ENCODE results near the gene RAB40C.
A peak's percentile ranks its signal among the peaks of the same experiment; 100 is the strongest.

The RAB40C gene

DNA sequence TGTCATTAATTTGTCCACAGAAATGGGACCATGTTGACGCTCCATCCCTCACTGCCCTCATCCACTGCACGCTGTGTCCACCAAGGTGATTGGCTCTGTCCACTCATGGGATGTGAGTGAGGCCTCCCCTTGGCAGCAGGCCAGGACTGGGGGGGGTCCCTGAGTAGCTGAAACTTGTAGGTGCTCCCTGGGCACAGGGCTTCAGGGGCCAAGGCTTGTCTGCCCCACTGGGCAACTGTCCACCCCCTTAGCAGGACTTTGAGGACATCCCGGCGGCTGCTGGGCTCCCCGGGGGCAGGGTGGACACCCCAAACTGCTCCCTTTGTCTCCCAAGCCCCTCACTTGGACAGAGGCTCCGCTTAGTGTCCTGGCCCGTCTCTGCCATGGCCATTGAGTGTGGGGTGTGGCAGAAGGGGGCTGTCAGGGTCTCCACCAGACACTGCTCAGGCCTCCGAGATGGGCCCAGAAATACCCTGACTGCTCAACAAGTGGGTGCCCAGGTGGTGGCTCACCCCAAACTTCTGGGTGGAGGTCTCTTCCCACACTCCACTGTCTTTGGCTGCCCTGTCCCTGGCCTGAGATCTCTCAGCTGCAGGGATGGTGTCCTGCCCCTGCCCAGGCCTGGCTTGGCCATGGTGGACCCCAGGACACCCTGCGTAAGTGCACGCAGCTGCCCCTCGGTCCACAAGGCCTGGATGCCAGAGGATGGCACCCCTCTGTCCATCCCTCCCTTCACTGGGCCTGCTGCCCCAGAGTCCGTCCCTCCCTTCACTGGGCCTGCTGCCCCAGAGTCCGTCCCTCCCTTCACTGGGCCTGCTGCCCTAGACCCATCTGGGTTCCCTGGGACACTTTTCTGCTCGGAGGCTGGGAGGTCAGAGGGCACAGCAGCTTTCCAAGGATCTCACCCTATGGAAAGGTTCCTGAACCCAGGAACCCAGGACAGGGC is 2.9 kb upstream of the RAB40C start:
- H3K9me3 Mint-ChIP-seq, result no peaks in the 10 kb centered on the region
- H3K27me3 Mint-ChIP-seq, result peaks cover 2% of the 10 kb centered on the region
- peak overlapping the region; percentile 43 for H3K4me3 Mint-ChIP-seq
- DNase-seq (ENCODE audit: low spot score in 2 of 2), result no peak
- no peak overlapping the region for H3K27ac Mint-ChIP-seq
- no peaks in the 10 kb centered on the region for H3K36me3 Mint-ChIP-seq
- ATAC-seq (ENCODE audit: low read depth), result no peak
- H3K4me1 Mint-ChIP-seq, result peaks cover 14% of the 10 kb centered on the region

DNA sequence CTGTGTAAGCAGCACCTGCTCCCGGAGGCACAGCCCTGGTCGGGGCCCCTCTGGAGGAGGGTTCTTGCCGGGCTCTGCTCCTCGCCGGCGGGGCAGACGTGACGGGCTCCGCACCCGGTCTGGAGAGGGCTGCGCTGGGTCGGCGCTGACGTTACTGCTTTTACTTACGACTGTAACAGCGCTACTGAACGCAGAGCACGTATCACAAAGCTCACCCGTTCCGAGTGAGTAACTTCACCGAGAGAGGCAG is 1.3 kb upstream of the RAB40C start:
- peaks cover 2% of the 10 kb centered on the region for H3K27me3 Mint-ChIP-seq
- peak overlapping the region; percentile 98 for H3K27ac Mint-ChIP-seq
- H3K36me3 Mint-ChIP-seq, result peaks cover 1% of the 10 kb centered on the region
- ATAC-seq (ENCODE audit: low read depth), result peak; percentile 42
- DNase-seq (ENCODE audit: low spot score in 2 of 2), result no peak
- peak overlapping the region; percentile 99 for H3K4me3 Mint-ChIP-seq
- H3K4me1 Mint-ChIP-seq, result peaks cover 27% of the 10 kb centered on the region
- H3K9me3 Mint-ChIP-seq, result no peaks in the 10 kb centered on the region

DNA sequence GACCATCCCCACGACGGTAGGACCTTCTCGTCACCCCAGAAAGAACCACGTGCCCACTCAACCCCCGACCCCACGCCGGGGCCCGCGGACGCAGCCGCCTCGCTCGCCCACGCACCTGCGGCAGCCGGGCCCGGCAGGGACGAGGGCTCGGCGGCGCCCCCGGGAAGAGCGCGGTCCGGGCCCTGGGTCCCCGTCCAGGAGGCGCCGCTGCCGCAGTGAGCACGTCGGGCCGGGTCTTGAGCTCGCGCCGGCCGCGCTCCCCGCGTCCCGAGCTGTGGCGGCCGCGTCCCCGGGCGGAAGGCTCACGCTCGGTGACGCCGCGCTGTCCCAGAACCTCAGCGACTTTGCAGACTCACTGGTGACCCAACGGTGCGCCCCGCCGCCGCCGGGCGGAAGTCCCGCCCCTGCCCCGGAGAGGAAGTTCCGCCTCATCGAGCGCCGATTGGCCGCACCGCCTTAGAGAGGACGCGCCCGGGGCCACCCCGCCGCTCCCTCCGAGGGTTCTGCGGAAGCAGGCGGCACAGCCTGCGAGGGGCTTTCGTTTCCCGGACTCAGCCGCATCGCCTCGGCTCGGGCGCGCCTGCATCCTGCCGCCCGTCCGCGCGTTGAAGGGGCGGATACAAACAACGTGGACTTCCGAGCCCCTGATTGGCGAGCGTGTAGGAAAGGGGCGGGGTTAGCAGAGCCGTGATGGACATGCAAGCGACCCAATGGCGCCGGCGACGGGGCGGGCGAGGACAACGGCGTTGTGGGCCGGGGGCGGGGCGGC is 793 bp upstream of the RAB40C start:
- Mint-ChIP-seq H3K4me1 (peaks cover 29% of the 10 kb centered on the region), H3K9me3 (no peaks in the 10 kb centered on the region), H3K27ac (peak overlapping the region; percentile 98), H3K4me3 (peak overlapping the region; percentile 99), H3K36me3 (peaks cover 2% of the 10 kb centered on the region), H3K27me3 (peaks cover 2% of the 10 kb centered on the region)
- peak; percentile 99 to 100 for DNase-seq (ENCODE audit: low spot score in 2 of 2)
- peak; percentile 68 for ATAC-seq (ENCODE audit: low read depth)

DNA sequence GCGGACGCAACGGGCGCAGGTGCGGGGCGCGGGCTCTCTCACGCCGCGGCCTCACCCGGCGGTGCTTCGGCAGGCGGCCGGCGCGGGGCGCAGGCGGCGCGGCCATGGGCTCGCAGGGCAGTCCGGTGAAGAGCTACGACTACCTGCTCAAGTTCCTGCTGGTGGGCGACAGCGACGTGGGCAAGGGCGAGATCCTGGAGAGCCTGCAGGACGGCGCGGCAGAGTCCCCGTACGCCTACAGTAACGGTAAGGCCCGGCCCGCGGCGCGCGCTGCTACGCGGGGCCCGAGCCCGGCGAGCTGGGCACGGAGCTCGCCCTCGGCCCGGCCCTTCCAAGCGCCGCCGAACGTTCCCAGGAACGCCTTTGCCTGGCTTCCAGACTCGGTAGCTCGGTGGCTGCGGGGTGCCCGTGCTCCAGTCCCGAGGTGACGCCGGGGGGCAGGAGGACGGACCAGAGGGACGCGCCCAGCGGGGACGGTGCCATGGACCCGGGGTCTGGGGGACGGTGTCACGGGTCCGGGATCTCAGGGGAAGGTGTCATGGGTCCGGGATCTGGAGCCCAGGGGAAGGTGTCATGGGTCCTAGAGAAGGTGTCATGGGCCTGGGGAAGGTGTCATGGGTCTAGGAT is 435 bp downstream of the RAB40C start:
- H3K4me1 Mint-ChIP-seq, result peaks cover 29% of the 10 kb centered on the region
- H3K4me3 Mint-ChIP-seq, result peak overlapping the region; percentile 99
- H3K9me3 Mint-ChIP-seq, result no peaks in the 10 kb centered on the region
- ATAC-seq (ENCODE audit: low read depth) (no peak), DNase-seq (ENCODE audit: low spot score in 2 of 2) (no peak)
- no peaks in the 10 kb centered on the region for H3K27me3 Mint-ChIP-seq
- peak overlapping the region; percentile 98 for H3K27ac Mint-ChIP-seq
- peaks cover 2% of the 10 kb centered on the region for H3K36me3 Mint-ChIP-seq

DNA sequence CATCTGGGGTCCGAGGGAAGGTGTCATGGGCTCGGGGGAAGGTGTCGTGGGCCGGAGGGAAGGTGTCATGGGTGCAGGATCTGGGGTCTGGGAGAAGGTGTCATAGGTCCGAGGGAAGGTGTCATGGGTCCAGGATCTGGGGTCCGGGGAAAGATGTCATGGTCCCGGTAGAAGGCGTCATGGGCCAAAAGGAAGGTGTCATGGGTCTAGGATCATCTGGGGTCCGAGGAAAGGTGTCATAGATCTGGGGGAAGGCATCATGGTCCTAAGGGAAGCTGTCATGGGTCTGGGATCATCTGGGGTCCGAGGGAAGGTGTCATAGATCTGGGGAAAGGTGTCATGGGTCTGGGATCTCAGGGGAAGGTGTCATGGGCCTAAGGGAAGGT is 942 bp downstream of the RAB40C start:
- peak overlapping the region; percentile 99 for H3K4me3 Mint-ChIP-seq
- H3K4me1 Mint-ChIP-seq, result peaks cover 29% of the 10 kb centered on the region

DNA sequence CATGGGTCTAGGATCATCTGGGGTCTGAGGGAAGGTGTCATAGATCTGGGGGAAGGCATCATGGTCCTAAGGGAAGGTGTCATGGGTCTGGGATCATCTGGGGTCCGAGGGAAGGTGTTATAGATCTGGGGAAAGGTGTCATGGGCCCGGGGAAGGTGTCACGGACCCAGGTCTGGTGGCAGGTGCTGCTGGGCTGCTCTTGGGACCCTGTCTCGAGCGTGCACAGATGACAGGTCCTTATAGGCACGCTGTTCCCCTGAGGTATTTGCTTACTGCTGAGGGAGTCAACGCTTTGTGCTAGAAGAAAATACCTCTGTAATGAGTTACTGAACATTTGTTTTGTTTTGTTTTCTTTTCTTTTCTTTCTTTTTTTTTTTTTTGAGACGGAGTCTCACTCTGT is 1.4 kb downstream of the RAB40C start:
- ATAC-seq (ENCODE audit: low read depth), result no peak
- H3K4me3 Mint-ChIP-seq, result peak overlapping the region; percentile 99
- no peaks in the 10 kb centered on the region for H3K27me3 Mint-ChIP-seq
- H3K36me3 Mint-ChIP-seq, result peaks cover 4% of the 10 kb centered on the region
- no peak for DNase-seq (ENCODE audit: low spot score in 2 of 2)
- no peak overlapping the region for H3K27ac Mint-ChIP-seq
- peaks cover 32% of the 10 kb centered on the region for H3K4me1 Mint-ChIP-seq
- H3K9me3 Mint-ChIP-seq, result no peaks in the 10 kb centered on the region

More for the DNA sequence above, 942 bp downstream of the RAB40C start:
- DNase-seq (ENCODE audit: low spot score in 2 of 2) (no peak), ATAC-seq (ENCODE audit: low read depth) (no peak)
- no peaks in the 10 kb centered on the region for H3K27me3 Mint-ChIP-seq
- H3K27ac Mint-ChIP-seq, result peak overlapping the region; percentile 67
- H3K9me3 Mint-ChIP-seq, result no peaks in the 10 kb centered on the region
- H3K36me3 Mint-ChIP-seq, result peaks cover 2% of the 10 kb centered on the region

DNA sequence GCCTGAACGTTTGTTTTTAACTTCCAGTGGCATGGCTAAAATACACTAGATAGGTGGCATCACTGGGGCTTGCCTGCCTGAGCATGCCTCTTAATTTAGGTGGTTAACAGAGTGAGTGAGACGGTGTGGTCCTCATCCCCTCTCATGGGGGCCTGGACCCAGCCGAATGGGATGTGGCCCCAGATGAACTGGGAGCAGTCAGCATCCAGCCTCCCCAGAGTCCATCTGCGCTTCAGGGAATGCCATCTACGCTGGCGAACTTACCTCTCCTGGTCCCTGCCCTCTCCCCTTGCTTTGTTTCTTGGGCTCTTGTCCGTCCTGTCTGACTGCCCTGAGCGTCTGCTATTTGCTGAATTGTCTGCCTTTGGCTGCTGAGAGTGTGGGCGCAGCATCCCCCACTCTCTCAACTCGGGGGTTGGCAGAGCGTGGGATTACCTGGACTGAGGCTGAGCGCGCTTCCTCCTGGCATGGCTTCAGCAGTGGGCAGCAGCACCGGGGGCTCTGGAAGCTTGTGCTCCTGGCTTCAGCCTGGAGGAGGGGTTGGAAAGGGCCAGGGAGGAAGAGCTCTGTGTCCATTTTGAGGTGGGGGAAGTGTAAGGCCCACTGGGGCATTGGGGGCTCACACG is 2.1 kb downstream of the RAB40C start:
- Mint-ChIP-seq H3K27ac (no peak overlapping the region), H3K36me3 (peaks cover 10% of the 10 kb centered on the region), H3K9me3 (no peaks in the 10 kb centered on the region), H3K4me1 (peaks cover 36% of the 10 kb centered on the region), H3K4me3 (peak overlapping the region; percentile 7), H3K27me3 (no peaks in the 10 kb centered on the region)
- ATAC-seq (ENCODE audit: low read depth), result no peak
- no peak for DNase-seq (ENCODE audit: low spot score in 2 of 2)

DNA sequence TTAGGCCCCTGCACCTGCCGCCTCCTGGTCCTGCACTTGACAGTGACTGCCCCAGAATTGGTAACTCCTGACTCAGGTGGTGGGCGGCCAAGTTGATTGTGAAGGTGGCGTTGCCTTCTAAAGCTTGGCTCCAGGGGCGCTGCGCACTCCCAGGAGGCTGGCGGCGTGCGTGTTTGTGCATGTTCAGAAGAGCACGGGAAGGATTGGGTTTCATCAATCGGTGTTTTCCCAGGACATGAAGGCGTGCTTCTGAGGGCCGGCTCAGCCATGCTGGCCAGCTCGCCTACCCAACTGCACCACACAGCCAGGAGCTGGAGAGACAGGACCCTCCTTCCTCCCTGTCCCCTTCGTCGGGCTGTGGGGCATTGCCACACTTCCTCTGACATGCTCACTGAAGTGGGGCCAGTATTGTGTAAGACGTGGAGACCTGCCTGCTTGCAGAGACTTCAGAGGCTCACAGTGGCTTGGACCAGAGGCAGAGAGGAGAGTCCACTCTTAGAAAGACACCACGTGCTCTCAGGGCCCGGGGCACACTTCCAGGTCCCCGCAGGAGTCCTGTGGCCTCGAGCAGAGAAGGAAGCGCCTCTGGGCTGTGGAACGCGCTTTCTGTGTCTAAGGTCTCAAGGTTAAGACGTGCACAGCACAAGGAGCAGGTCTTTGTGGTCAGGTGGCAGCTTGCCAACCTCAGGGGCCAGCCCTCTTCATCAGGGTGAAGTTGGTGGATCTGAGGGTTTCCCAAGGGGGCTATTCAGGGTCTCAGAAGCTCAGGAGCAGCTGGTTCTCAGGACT is 2.8 kb downstream of the RAB40C start:
- H3K36me3 Mint-ChIP-seq, result peaks cover 11% of the 10 kb centered on the region
- H3K9me3 Mint-ChIP-seq, result no peaks in the 10 kb centered on the region
- no peak for ATAC-seq (ENCODE audit: low read depth)
- DNase-seq (ENCODE audit: low spot score in 2 of 2), result no peak
- H3K4me3 Mint-ChIP-seq, result no peak overlapping the region
- H3K27me3 Mint-ChIP-seq, result no peaks in the 10 kb centered on the region
- H3K4me1 Mint-ChIP-seq, result peaks cover 34% of the 10 kb centered on the region
- no peak overlapping the region for H3K27ac Mint-ChIP-seq

DNA sequence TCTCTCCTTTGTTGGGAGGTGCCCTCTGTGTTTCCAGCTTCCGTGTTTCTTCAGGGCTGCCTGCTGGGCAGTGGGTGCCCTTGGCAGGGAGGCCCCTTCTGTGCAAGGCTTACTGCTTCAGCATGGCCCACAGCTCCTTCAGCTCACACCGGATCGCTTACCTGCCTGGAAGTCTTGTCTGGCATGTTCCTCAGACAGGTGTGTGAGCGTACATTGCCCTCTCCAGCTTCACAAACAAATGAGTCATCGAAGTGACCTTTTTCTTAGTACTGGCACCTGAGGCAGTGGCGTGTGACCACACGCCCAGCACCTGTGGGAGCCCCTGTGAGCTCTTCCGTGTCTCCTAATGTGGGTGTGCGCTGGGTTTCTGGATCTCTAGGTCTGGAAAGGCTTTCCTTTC is 3.5 kb downstream of the RAB40C start:
- peak overlapping the region; percentile 48 for H3K4me3 Mint-ChIP-seq
- ATAC-seq (ENCODE audit: low read depth) (no peak), DNase-seq (ENCODE audit: low spot score in 2 of 2) (no peak)
- no peaks in the 10 kb centered on the region for H3K27me3 Mint-ChIP-seq
- H3K36me3 Mint-ChIP-seq, result peaks cover 11% of the 10 kb centered on the region
- no peaks in the 10 kb centered on the region for H3K9me3 Mint-ChIP-seq
- H3K4me1 Mint-ChIP-seq, result peaks cover 34% of the 10 kb centered on the region
- no peak overlapping the region for H3K27ac Mint-ChIP-seq

DNA sequence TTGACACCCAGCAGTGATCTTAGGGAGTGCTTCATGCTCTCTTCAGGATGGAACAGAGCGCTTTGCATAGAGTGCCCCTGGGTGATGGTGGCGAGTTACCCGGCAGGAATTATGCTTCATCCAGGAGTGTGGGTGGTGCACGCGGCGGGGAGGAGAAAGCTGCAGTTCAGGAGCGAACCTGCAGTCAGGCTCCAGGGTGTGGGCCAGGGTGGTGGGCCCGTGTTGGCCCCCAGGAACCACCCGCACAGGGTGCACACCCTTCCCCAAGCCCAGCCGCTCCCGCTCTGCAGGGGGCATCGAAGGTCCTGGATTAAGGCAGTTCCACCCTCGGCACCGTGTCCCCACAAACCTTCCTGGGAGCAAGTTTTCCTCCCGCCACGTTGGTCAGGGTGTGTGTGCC is 3.9 kb downstream of the RAB40C start:
- no peaks in the 10 kb centered on the region for H3K27me3 Mint-ChIP-seq
- peaks cover 34% of the 10 kb centered on the region for H3K4me1 Mint-ChIP-seq
- ATAC-seq (ENCODE audit: low read depth) (no peak), DNase-seq (ENCODE audit: low spot score in 2 of 2) (no peak)
- H3K9me3 Mint-ChIP-seq, result no peaks in the 10 kb centered on the region
- H3K27ac Mint-ChIP-seq, result no peak overlapping the region
- H3K36me3 Mint-ChIP-seq, result peaks cover 13% of the 10 kb centered on the region
- H3K4me3 Mint-ChIP-seq, result peak overlapping the region; percentile 48

DNA sequence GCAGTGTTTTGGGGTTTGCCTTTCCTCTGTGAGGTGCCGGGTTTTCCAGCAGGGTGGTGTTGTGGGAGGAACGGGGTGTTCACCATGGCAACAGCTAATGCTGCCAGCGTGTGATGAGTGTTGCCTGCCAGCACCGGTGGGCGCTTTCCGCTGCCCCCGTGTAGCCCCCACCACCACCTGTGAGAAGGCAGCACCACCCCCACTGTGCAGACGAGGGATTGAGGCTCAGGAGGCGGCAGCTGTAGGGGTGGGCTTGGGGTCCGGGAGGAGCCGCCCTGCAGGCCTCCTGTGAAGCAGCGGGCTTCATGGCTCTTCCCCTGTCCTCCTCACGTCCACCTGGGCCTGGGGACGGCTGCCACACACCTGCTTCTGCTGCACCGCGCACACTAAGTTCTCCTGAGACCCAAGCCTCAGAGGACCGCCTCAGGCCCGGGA is 5.2 kb downstream of the RAB40C start:
- H3K36me3 Mint-ChIP-seq, result peaks cover 13% of the 10 kb centered on the region
- H3K4me1 Mint-ChIP-seq, result peaks cover 32% of the 10 kb centered on the region
- no peak overlapping the region for H3K27ac Mint-ChIP-seq
- no peaks in the 10 kb centered on the region for H3K9me3 Mint-ChIP-seq
- H3K27me3 Mint-ChIP-seq, result no peaks in the 10 kb centered on the region
- ATAC-seq (ENCODE audit: low read depth), result no peak
- H3K4me3 Mint-ChIP-seq, result no peak overlapping the region
- DNase-seq (ENCODE audit: low spot score in 2 of 2), result no peak

DNA sequence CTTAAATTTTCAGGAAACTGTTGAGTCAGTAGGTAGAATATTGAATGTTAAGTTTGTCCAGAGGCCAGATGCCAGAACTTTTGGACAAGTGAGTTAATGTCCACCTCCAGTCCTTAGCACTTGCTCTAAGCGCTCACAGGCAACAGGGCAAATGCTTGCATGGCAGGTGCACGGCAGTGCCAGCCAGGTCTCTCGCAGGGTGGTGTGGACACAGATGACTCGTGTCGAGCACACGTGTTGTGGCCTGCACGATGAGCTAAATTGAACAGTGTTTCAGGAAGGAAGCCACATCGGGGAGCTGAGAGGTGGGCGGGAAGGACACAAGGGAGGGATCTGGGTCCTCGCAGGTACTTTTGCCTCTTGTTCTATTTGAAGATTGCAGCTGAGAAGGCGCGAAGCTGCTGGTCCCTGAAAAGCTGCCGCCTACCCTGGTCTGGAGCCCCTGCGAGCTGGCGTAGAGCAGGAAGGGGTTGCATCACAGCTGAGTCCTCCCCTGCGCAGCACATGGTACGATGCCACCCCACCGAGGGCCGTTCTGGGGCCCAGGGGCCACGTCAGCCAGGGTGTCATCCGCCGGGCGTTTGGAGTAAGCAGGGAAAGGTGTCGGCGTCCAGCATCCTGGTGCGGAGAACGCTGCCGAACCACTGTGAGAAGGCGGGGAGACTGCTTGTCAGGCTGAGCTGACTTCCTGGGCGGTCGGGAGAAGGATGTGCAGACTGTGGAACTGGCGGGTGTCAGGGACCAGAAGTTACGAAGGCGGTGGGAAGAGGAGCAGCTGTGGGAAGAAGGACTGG is 6.3 kb downstream of the RAB40C start:
- no peaks in the 10 kb centered on the region for H3K27me3 Mint-ChIP-seq
- ATAC-seq (ENCODE audit: low read depth), result no peak
- H3K27ac Mint-ChIP-seq, result no peak overlapping the region
- H3K4me3 Mint-ChIP-seq, result no peak overlapping the region
- no peak for DNase-seq (ENCODE audit: low spot score in 2 of 2)
- H3K36me3 Mint-ChIP-seq, result peaks cover 13% of the 10 kb centered on the region
- H3K9me3 Mint-ChIP-seq, result no peaks in the 10 kb centered on the region
- H3K4me1 Mint-ChIP-seq, result peaks cover 24% of the 10 kb centered on the region

DNA sequence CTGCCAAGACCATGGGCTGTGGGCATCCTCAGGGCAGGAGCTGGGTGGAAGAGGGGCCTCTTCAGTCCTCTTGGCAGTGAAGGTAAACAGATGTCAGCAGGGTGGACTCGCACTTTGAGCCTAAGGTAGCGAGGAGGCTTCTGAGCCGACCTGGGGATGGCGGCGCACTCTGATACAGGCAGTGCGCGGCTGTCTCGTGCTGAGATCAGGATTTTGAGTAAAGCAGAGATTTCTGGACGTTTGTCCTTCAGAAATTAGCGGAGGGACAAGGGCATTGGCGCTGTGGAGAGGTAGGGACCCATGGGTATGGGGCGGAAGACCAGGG is 6.8 kb downstream of the RAB40C start:
- Mint-ChIP-seq H3K4me3 (no peak overlapping the region), H3K27me3 (no peaks in the 10 kb centered on the region), H3K36me3 (peaks cover 13% of the 10 kb centered on the region), H3K4me1 (peaks cover 23% of the 10 kb centered on the region), H3K9me3 (no peaks in the 10 kb centered on the region), H3K27ac (no peak overlapping the region)
- DNase-seq (ENCODE audit: low spot score in 2 of 2), result no peak
- ATAC-seq (ENCODE audit: low read depth), result no peak

Measured in memory B cell (primary cell).